Measurements from ENCODE around the gene KRT5.

- TF ChIP-seq, protein P1, sequence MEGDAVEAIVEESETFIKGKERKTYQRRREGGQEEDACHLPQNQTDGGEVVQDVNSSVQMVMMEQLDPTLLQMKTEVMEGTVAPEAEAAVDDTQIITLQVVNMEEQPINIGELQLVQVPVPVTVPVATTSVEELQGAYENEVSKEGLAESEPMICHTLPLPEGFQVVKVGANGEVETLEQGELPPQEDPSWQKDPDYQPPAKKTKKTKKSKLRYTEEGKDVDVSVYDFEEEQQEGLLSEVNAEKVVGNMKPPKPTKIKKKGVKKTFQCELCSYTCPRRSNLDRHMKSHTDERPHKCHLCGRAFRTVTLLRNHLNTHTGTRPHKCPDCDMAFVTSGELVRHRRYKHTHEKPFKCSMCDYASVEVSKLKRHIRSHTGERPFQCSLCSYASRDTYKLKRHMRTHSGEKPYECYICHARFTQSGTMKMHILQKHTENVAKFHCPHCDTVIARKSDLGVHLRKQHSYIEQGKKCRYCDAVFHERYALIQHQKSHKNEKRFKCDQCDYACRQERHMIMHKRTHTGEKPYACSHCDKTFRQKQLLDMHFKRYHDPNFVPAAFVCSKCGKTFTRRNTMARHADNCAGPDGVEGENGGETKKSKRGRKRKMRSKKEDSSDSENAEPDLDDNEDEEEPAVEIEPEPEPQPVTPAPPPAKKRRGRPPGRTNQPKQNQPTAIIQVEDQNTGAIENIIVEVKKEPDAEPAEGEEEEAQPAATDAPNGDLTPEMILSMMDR (IDR thresholded peaks at IDR 0.05; ENCODE audit: insufficient read depth, low read length): no peak
- TF ChIP-seq REST (IDR thresholded peaks at IDR 0.05; ENCODE audit: insufficient replicate concordance, low read depth) (no peak), POLR2AphosphoS5 (IDR thresholded peaks at IDR 0.05; ENCODE audit: low read depth) (no peak), SPI1 (IDR thresholded peaks at IDR 0.05; ENCODE audit: borderline replicate concordance, low read depth) (no peak), GABPA (IDR thresholded peaks at IDR 0.05; ENCODE audit: low read depth) (no peak)
Observed at GRCh38 chr12:52557476-52557875, 37.3 kb upstream of the KRT5 start.

Data from HL-60 (cell line).